Vagina (tissue), 2 donors: Measurements from ENCODE around the gene TTC7B. TPM values are rescaled to one million over a fixed set of nuclear protein-coding genes. Genes with fewer than 3 reads are reported as not detected.

Experiments
- DNase-seq, 2 donors: peaks; one replicate each; pipeline ENCODE4 v3.0.0-alpha.2; 2017; ENCODE audit errors: extremely low spot score in 2 of 2
- H3K27ac ChIP-seq: fragments of 200-600 bp; sonication (generic); one replicate; pipeline ENCODE4 v1.5.1; 2019
- H3K27me3 ChIP-seq: fragments of 200-600 bp; sonication (generic); one replicate; pipeline ENCODE4 v1.5.1; 2019
- H3K36me3 ChIP-seq, 2 donors: fragments of 200-600 bp; sonication (generic); one replicate each; pipeline ENCODE4 v1.5.1; 2017 to 2019
- H3K4me1 ChIP-seq: fragments of 200-600 bp; sonication (generic); one replicate; pipeline ENCODE4 v1.5.1; 2019
- H3K4me3 ChIP-seq, 2 donors: fragments of 200-600 bp; sonication (generic); 1 replicate in 1 of 2; 2 replicates in 1 of 2; pipeline ENCODE4 v1.5.1; 2016 to 2019
- H3K9me3 ChIP-seq: fragments of 200-600 bp; sonication (generic); one replicate; pipeline ENCODE4 v1.5.1; 2019
- POLR2A ChIP-seq, 2 donors: fragments of 450-650 bp; IDR thresholded peaks; one replicate each; pipeline ENCODE4 v1.6.1; 2017; ENCODE audit warnings: antibody characterized with exemption in 2 of 2, mild to moderate bottlenecking in 2 of 2, moderate library complexity in 2 of 2
- POLR2AphosphoS5 ChIP-seq, 2 donors: sonication (generic); formaldehyde crosslinking; IDR thresholded peaks; one replicate each; pipeline ENCODE4 v1.9.0; 2017; ENCODE audit warnings: antibody characterized with exemption in 2 of 2, mild to moderate bottlenecking in 2 of 2, low read depth in 1 of 2; ENCODE audit not compliant: insufficient read depth in 1 of 2
- intact Hi-C: fragments of 100-400 bp; cut with DNase I; formaldehyde crosslinking; loops from one replicate; pipeline ENCODE4 v1.15.1; 2023
- total RNA-seq: library from RNA; depleted of rRNA; stranded (reverse); fragments of >200 nt; gene quantifications from one replicate; pipeline ENCODE4 v1.2.3, GENCODE V29; 2016
- TF ChIP-seq, protein P1 (sequence below), 3 experiments: fragments of 450-650 bp in 2 of 3; fragments of 200-600 bp in 1 of 3; sonication (generic) in 1 of 3; IDR thresholded peaks; one replicate each; pipeline ENCODE4 v1.5.1; 2017 to 2019; ENCODE audit warnings: antibody characterized with exemption in 3 of 3, mild to moderate bottlenecking in 2 of 3, moderate library complexity in 2 of 3

The TTC7B gene
- total RNA-seq, 1 donor from 2014 or later: 56.0 TPM

- TF ChIP-seq POLR2AphosphoS5 (IDR thresholded peaks at IDR 0.05; ENCODE audit: insufficient read depth in 1 of 2, low read depth in 1 of 2): no peak
- TF ChIP-seq POLR2A (IDR thresholded peaks at IDR 0.05): no peak
- TF ChIP-seq, protein P1, sequence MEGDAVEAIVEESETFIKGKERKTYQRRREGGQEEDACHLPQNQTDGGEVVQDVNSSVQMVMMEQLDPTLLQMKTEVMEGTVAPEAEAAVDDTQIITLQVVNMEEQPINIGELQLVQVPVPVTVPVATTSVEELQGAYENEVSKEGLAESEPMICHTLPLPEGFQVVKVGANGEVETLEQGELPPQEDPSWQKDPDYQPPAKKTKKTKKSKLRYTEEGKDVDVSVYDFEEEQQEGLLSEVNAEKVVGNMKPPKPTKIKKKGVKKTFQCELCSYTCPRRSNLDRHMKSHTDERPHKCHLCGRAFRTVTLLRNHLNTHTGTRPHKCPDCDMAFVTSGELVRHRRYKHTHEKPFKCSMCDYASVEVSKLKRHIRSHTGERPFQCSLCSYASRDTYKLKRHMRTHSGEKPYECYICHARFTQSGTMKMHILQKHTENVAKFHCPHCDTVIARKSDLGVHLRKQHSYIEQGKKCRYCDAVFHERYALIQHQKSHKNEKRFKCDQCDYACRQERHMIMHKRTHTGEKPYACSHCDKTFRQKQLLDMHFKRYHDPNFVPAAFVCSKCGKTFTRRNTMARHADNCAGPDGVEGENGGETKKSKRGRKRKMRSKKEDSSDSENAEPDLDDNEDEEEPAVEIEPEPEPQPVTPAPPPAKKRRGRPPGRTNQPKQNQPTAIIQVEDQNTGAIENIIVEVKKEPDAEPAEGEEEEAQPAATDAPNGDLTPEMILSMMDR (IDR thresholded peaks at IDR 0.05): no peak
- H3K4me3 ChIP-seq: no peak overlapping the region
- H3K27ac ChIP-seq: no peak overlapping the region
- H3K4me1 ChIP-seq: peaks cover 29% of the 10 kb centered on the region
- H3K36me3 ChIP-seq: no peaks in the 10 kb centered on the region
- no peaks in the 10 kb centered on the region for H3K9me3 ChIP-seq
- intact Hi-C loops: no loop called here
- H3K27me3 ChIP-seq: no peaks in the 10 kb centered on the region
- DNase-seq: no peak
These were observed 115.1 kb downstream of the TTC7B start for GRCh38 chr14:90700933-90701776.

DNA sequence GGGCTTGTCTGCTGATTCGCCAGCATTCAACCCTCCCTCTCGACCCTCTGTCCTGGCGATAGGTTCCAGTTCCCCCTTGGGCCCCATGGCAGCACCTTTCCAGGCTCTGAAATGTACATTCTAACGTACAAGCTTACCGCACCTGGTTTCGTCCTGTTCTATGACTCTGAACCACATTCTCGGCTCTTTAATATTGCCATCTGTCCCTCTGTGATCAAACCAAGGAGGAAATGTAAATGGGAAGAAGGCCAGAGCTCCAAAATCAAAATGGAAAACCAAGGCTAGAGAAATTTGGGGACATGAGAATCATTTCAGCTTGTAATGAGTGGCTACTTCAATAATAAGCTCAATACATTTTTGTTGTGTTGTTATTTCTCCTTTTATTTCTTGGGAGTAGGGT lies 117.2 kb downstream of the TTC7B start:
- Histone ChIP-seq H3K4me3 (no peak overlapping the region), H3K27ac (no peak overlapping the region), H3K36me3 (no peaks in the 10 kb centered on the region), H3K4me1 (peaks cover 32% of the 10 kb centered on the region), H3K27me3 (no peaks in the 10 kb centered on the region), H3K9me3 (no peaks in the 10 kb centered on the region)
- intact Hi-C loops: no loop called here
- TF ChIP-seq POLR2AphosphoS5 (IDR thresholded peaks at IDR 0.05; ENCODE audit: insufficient read depth in 1 of 2, low read depth in 1 of 2) (no peak), POLR2A (IDR thresholded peaks at IDR 0.05) (no peak)
- TF ChIP-seq, protein P1 (IDR thresholded peaks at IDR 0.05): no peak
- no peak for DNase-seq

GRCh38 chr14:90698379-90698869 lies 117.8 kb downstream of the TTC7B start:
- no peak for DNase-seq
- Histone ChIP-seq H3K9me3 (no peaks in the 10 kb centered on the region), H3K4me1 (peaks cover 32% of the 10 kb centered on the region), H3K27ac (peak overlapping the region; percentile 30), H3K27me3 (no peaks in the 10 kb centered on the region), H3K4me3 (no peak overlapping the region), H3K36me3 (no peaks in the 10 kb centered on the region)
- TF ChIP-seq POLR2A (IDR thresholded peaks at IDR 0.05) (no peak), POLR2AphosphoS5 (IDR thresholded peaks at IDR 0.05; ENCODE audit: insufficient read depth in 1 of 2, low read depth in 1 of 2) (peak in 1 of 2 donors; percentile 50)
- TF ChIP-seq, protein P1 (IDR thresholded peaks at IDR 0.05): no peak
- intact Hi-C loops: no loop called here

DNA sequence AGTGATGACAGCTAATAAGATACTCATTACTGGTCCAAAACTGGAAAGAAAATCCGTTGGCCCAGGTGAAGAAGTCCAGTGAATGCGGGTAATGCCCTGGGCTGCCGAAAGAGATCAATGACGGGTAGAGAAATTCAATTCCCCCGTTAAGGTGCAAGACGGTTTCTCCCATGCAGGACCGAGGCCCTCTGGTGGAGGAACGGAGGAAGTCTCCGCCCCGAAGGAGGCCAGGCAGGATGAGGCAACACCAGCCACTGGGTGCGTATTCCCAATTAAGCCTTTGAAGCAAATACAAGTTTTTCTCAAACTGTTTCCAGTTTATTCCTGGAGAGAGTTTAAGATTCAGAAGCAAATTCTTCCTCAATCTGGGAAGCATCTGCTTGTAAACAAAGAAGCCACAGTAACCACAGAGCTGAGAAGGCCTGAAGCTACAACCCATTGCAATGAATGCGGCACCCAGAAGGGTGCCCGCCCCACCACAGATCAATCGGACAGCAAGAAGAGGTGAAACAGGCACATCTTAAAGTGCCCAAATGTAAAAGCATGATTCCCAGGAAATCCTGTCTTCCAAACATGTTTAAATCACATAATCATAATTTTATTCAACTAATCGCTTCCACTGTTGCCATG lies 118.5 kb downstream of the TTC7B start:
- intact Hi-C loops: loop anchor here (2.0 kb wide), 1 partner anchor 299 kb away; no protein-coding TSS in a partner anchor
- H3K4me3 ChIP-seq: no peak overlapping the region
- H3K36me3 ChIP-seq: no peaks in the 10 kb centered on the region
- TF ChIP-seq POLR2A (IDR thresholded peaks at IDR 0.05): no peak
- TF ChIP-seq, protein P1 (IDR thresholded peaks at IDR 0.05): peak; percentile 60 to 91 (median 87)
- peak in 1 of 2 donors; percentile 48 for TF ChIP-seq POLR2AphosphoS5 (IDR thresholded peaks at IDR 0.05; ENCODE audit: insufficient read depth in 1 of 2, low read depth in 1 of 2)
- DNase-seq: no peak
- H3K27me3 ChIP-seq: no peaks in the 10 kb centered on the region
- peak overlapping the region; percentile 30 for H3K27ac ChIP-seq
- peaks cover 32% of the 10 kb centered on the region for H3K4me1 ChIP-seq
- H3K9me3 ChIP-seq: no peaks in the 10 kb centered on the region
